Sigmoid colon (tissue), 7 donors: Measurements from ENCODE around the gene MYO7B. TPM values are rescaled to one million over a fixed set of nuclear protein-coding genes. Genes with fewer than 3 reads are reported as not detected.

Experiments used
- DNase-seq: peaks from one replicate; pipeline ENCODE4 v3.0.0-alpha.2; 2019
- H3K27ac ChIP-seq, 4 donors: fragments of 200-600 bp; sonication (generic); one replicate each; pipeline ENCODE4 v1.5.1; 2016 to 2019; ENCODE audit warnings: mild to moderate bottlenecking in 1 of 4
- H3K27me3 ChIP-seq, 3 donors: fragments of 200-600 bp; sonication (generic); one replicate each; pipeline ENCODE4 v1.5.1; 2019; ENCODE audit warnings: mild to moderate bottlenecking in 1 of 3
- H3K36me3 ChIP-seq, 4 donors: fragments of 200-600 bp; sonication (generic); one replicate each; pipeline ENCODE4 v1.5.1; 2016 to 2019
- H3K4me1 ChIP-seq, 4 donors: fragments of 200-600 bp; sonication (generic); one replicate each; pipeline ENCODE4 v1.5.1; 2017 to 2019
- H3K4me3 ChIP-seq, 4 donors: fragments of 200-600 bp; sonication (generic); one replicate each; pipeline ENCODE4 v1.5.1; 2017 to 2019; ENCODE audit warnings: mild to moderate bottlenecking in 2 of 4, moderate library complexity in 1 of 4
- H3K9me3 ChIP-seq, 4 donors: fragments of 200-600 bp in 3 of 4; sonication (generic) in 3 of 4; one replicate each; pipeline versions ENCODE4 v1.5.1 to v1.6.1; 2013 to 2019
- CTCF ChIP-seq, 4 experiments: fragments of 450-650 bp in 3 of 4; fragments of 200-600 bp in 1 of 4; IDR thresholded peaks; one replicate each; pipeline ENCODE4 v1.5.1; 2016 to 2019; ENCODE audit warnings: antibody characterized with exemption in 4 of 4, mild to moderate bottlenecking in 3 of 4, moderate library complexity in 2 of 4
- EP300 ChIP-seq, 4 donors: sonication (generic); formaldehyde crosslinking; IDR thresholded peaks; one replicate each; pipeline ENCODE4 v1.6.1; 2017; ENCODE audit warnings: antibody characterized with exemption in 4 of 4
- POLR2A ChIP-seq, 2 donors: fragments of 450-650 bp; IDR thresholded peaks; one replicate each; pipeline ENCODE4 v1.6.1; 2016; ENCODE audit warnings: antibody characterized with exemption in 2 of 2, mild to moderate bottlenecking in 2 of 2, moderate library complexity in 2 of 2
- POLR2AphosphoS5 ChIP-seq, 4 donors: sonication (generic); formaldehyde crosslinking; IDR thresholded peaks; one replicate each; pipeline ENCODE4 v1.6.1; 2017; ENCODE audit warnings: antibody characterized with exemption in 4 of 4
- WGBS, 2 donors: extraction: QIAGEN DNeasy Blood & Tissue Kit; methylation state at CpG; one replicate each; pipeline ENCODE4 v1.1.7; 2013; 5-methylcytosine and 5-hydroxymethylcytosine counted together
- intact Hi-C: fragments of 100-400 bp; cut with DNase I; formaldehyde crosslinking; loops from one replicate; pipeline ENCODE4 v1.15.1; 2023
- polyA plus RNA-seq, 3 donors: library from polyadenylated mRNA; stranded (reverse); fragments of 200-250 nt; gene quantifications; one replicate each; pipeline ENCODE4 v1.2.3, GENCODE V29; 2013
- total RNA-seq, 4 donors: library from RNA; depleted of rRNA; stranded (reverse); fragments of >200 nt; gene quantifications; one replicate each; pipeline ENCODE4 v1.1.0, GENCODE V29; 2016
- donor health status: healthy with polysubstance abuse.
- donor health status: Bipolar disorder and iron deficiency.
- donor health status: healthy.

The MYO7B gene
- total and polyA plus RNA-seq, 7 donors = 0.54 to 128 (median 30.3) TPM; not detected in 1

GRCh38 chr2:127644066-127645025, 108.9 kb downstream of the MYO7B start:
- H3K4me3 ChIP-seq = no peak overlapping the region
- peaks cover 24 to 69% (median 37%) of the 10 kb centered on the region in 4 donors for H3K36me3 ChIP-seq
- DNase-seq = peak; percentile 54
- TF ChIP-seq EP300 (IDR thresholded peaks at IDR 0.05) = no peak
- TF ChIP-seq POLR2AphosphoS5 (IDR thresholded peaks at IDR 0.05) = peak in 2 of 4 donors; percentile 32 to 33
- H3K27ac ChIP-seq = peak overlapping the region; percentile 57 to 97 (median 92)
- H3K9me3 ChIP-seq = no peaks in the 10 kb centered on the region
- intact Hi-C loops = loop anchor here (5.0 kb wide), 1 partner anchor 53 kb away; no protein-coding TSS in a partner anchor
- no peaks in the 10 kb centered on the region for H3K27me3 ChIP-seq
- H3K4me1 ChIP-seq = peaks cover 0 to 98% (median 90%) of the 10 kb centered on the region in 4 donors
- 86 to 91% methylated on average over 19 of the region's 19 CpGs for WGBS, 2 donors

GRCh38 chr2:127645026-127645394, 109.5 kb downstream of the MYO7B start:
- TF ChIP-seq CTCF (IDR thresholded peaks at IDR 0.05) (no peak), POLR2AphosphoS5 (IDR thresholded peaks at IDR 0.05) (no peak), EP300 (IDR thresholded peaks at IDR 0.05) (no peak), POLR2A (IDR thresholded peaks at IDR 0.05) (no peak)
- WGBS, 2 donors = 66 to 78% methylated on average over 1 of the region's 1 CpG
- Histone ChIP-seq H3K9me3 (no peaks in the 10 kb centered on the region), H3K27me3 (no peaks in the 10 kb centered on the region), H3K4me1 (peaks cover 0 to 99% (median 93%) of the 10 kb centered on the region in 4 donors), H3K27ac (peak overlapping the region; percentile 78 to 97 (median 92)), H3K4me3 (no peak overlapping the region), H3K36me3 (peaks cover 18 to 64% (median 32%) of the 10 kb centered on the region in 4 donors)
- no peak for DNase-seq
- intact Hi-C loops = loop anchor here (5.0 kb wide), 1 partner anchor 52 kb away; no protein-coding TSS in a partner anchor

GRCh38 chr2:127645395-127646291, 110.2 kb downstream of the MYO7B start, which contains the start of gene GPR17:
GPR17 (plus strand) TSS chr2:127646153; CDS start chr2:127650736, 4,583 bp downstream.
- Histone ChIP-seq H3K4me3 (peak within 1 kb of the TSS in 1 of 4 donors; percentile 18), H3K36me3 (peaks cover 11 to 57% (median 26%) of the 10 kb centered on the region in 4 donors), H3K9me3 (no peaks in the 10 kb centered on the region), H3K4me1 (peaks cover 0 to 99% (median 93%) of the 10 kb centered on the region in 4 donors), H3K27me3 (no peaks in the 10 kb centered on the region), H3K27ac (peak within 1 kb of the TSS; percentile 78 to 97 (median 92))
- intact Hi-C loops = loop anchor here (5.0 kb wide), 1 partner anchor 52 kb away; no protein-coding TSS in a partner anchor
- TF ChIP-seq EP300 (IDR thresholded peaks at IDR 0.05) = no peak
- TF ChIP-seq CTCF (IDR thresholded peaks at IDR 0.05) = no peak
- TF ChIP-seq POLR2A (IDR thresholded peaks at IDR 0.05) = no peak
- TF ChIP-seq POLR2AphosphoS5 (IDR thresholded peaks at IDR 0.05) = peak in 1 of 4 donors; percentile 7
- DNase-seq = peak; percentile 70
- 48 to 73% methylated on average over 37 of the region's 37 CpGs for WGBS, 2 donors

GRCh38 chr2:127646487-127647241, 111.2 kb downstream of the MYO7B start:
- peaks cover 0 to 99% (median 94%) of the 10 kb centered on the region in 4 donors for H3K4me1 ChIP-seq
- peak in 2 of 4 donors; percentile 7 to 17 for TF ChIP-seq POLR2AphosphoS5 (IDR thresholded peaks at IDR 0.05)
- TF ChIP-seq CTCF (IDR thresholded peaks at IDR 0.05) = no peak
- intact Hi-C loops = loop anchor here (5.0 kb wide), 1 partner anchor 51 kb away; no protein-coding TSS in a partner anchor
- H3K27me3 ChIP-seq = no peaks in the 10 kb centered on the region
- no peaks in the 10 kb centered on the region for H3K9me3 ChIP-seq
- H3K36me3 ChIP-seq = peaks cover 4 to 47% (median 16%) of the 10 kb centered on the region in 4 donors
- DNase-seq = peak; percentile 66
- 70 to 77% methylated on average over 24 of the region's 24 CpGs for WGBS, 2 donors
- peak overlapping the region in 1 of 4 donors; percentile 18 for H3K4me3 ChIP-seq
- H3K27ac ChIP-seq = peak overlapping the region; percentile 78 to 97 (median 92)
